Nephron progenitor cell (in vitro differentiated cells): ENCODE data around the gene C17orf113.

Experiments used
- DNase-seq: peaks from one replicate; pipeline ENCODE4 v3.0.0; 2021
- H3K27ac Mint-ChIP-seq: 2 replicates; pipeline ENCODE4 v1.8.0; 2021; ENCODE audit warnings: mild to moderate bottlenecking, moderate library complexity, mixed read lengths
- H3K27me3 Mint-ChIP-seq: 2 replicates; pipeline ENCODE4 v1.8.0; 2021; ENCODE audit warnings: mild to moderate bottlenecking, low read depth, mixed read lengths; ENCODE audit not compliant: poor library complexity
- H3K36me3 Mint-ChIP-seq: 2 replicates; pipeline ENCODE4 v1.8.0; 2021; ENCODE audit warnings: low read depth, mixed read lengths
- H3K4me1 Mint-ChIP-seq: 2 replicates; pipeline ENCODE4 v1.8.0; 2021; ENCODE audit warnings: mixed read lengths
- H3K4me3 Mint-ChIP-seq: 2 replicates; pipeline ENCODE4 v1.8.0; 2021; ENCODE audit warnings: mild to moderate bottlenecking, moderate library complexity, mixed read lengths
- H3K9me3 Mint-ChIP-seq: 2 replicates; pipeline ENCODE4 v1.8.0; 2021; ENCODE audit warnings: mild to moderate bottlenecking, moderate library complexity, mixed read lengths
- TF ChIP-seq, protein P1 (sequence below): fragments of 200-600 bp; sonication (generic); IDR thresholded peaks from 2 replicates; pipeline ENCODE4 v1.5.0; 2021; ENCODE audit warnings: antibody characterized with exemption

Gene C17orf113

DNA sequence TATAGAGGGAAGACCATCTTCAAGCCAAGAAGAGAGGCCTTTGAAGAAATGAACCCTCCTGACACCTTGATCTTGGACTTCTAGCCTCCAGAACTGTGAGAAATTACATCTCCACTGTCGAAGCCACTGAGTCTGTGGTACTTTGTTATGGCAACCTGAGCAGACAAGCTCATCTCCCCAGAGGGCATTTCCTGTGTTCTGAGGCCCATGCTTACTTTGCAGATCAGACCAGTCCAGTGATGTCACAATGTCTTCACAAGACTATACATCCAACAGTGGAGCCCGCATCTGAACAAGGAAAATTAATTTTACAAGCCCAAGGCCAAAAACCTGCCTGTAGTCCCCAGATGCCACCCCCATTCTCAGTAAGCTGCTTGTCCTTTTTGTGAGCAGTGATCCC is 14.8 kb upstream of the C17orf113 start:
- Mint-ChIP-seq H3K27me3 (peaks cover 18% of the 10 kb centered on the region), H3K4me1 (peaks cover 60% of the 10 kb centered on the region), H3K4me3 (no peak overlapping the region), H3K27ac (no peak overlapping the region), H3K9me3 (no peaks in the 10 kb centered on the region), H3K36me3 (no peaks in the 10 kb centered on the region)
- TF ChIP-seq, protein P1, sequence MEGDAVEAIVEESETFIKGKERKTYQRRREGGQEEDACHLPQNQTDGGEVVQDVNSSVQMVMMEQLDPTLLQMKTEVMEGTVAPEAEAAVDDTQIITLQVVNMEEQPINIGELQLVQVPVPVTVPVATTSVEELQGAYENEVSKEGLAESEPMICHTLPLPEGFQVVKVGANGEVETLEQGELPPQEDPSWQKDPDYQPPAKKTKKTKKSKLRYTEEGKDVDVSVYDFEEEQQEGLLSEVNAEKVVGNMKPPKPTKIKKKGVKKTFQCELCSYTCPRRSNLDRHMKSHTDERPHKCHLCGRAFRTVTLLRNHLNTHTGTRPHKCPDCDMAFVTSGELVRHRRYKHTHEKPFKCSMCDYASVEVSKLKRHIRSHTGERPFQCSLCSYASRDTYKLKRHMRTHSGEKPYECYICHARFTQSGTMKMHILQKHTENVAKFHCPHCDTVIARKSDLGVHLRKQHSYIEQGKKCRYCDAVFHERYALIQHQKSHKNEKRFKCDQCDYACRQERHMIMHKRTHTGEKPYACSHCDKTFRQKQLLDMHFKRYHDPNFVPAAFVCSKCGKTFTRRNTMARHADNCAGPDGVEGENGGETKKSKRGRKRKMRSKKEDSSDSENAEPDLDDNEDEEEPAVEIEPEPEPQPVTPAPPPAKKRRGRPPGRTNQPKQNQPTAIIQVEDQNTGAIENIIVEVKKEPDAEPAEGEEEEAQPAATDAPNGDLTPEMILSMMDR: no peak
- no peak for DNase-seq

GRCh38 chr17:42062681-42063080 is 12.3 kb upstream of the C17orf113 start:
- no peaks in the 10 kb centered on the region for H3K36me3 Mint-ChIP-seq
- no peak overlapping the region for H3K27ac Mint-ChIP-seq
- TF ChIP-seq, protein P1: no peak
- no peaks in the 10 kb centered on the region for H3K9me3 Mint-ChIP-seq
- DNase-seq: no peak
- H3K4me1 Mint-ChIP-seq: peaks cover 68% of the 10 kb centered on the region
- H3K4me3 Mint-ChIP-seq: no peak overlapping the region
- H3K27me3 Mint-ChIP-seq: peaks cover 14% of the 10 kb centered on the region

GRCh38 chr17:42061646-42062487 is 11.5 kb upstream of the C17orf113 start:
- TF ChIP-seq, protein P1: no peak
- no peaks in the 10 kb centered on the region for H3K9me3 Mint-ChIP-seq
- DNase-seq: no peak
- H3K4me3 Mint-ChIP-seq: peak overlapping the region; percentile 40
- peaks cover 69% of the 10 kb centered on the region for H3K4me1 Mint-ChIP-seq
- H3K27me3 Mint-ChIP-seq: peaks cover 14% of the 10 kb centered on the region
- no peaks in the 10 kb centered on the region for H3K36me3 Mint-ChIP-seq
- no peak overlapping the region for H3K27ac Mint-ChIP-seq

DNA sequence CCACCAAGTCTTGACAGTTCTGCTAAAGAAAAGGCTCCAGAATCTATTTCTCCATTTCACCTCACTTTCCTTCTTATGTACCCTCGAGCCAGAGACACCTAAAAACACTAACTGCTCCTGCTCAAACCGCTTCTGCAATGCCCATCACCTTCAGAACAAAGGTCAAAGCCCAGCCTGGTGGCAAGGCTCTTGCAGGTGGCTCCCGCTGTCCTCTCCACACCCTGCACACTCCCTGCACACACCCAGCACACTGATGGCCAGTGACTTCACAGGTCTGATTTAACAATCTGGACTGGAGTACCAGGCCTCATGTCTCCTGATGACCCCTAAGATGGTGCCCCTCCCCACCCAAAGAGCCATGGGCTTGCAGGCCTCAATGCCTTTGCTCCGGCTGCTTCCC is 9.8 kb upstream of the C17orf113 start:
- Mint-ChIP-seq H3K36me3 (no peaks in the 10 kb centered on the region), H3K27ac (peak overlapping the region; percentile 80), H3K4me3 (no peak overlapping the region)

GRCh38 chr17:42059815-42060214 is 9.4 kb upstream of the C17orf113 start:
- Mint-ChIP-seq H3K4me3 (no peak overlapping the region), H3K27ac (peak overlapping the region; percentile 80), H3K27me3 (peaks cover 12% of the 10 kb centered on the region), H3K36me3 (no peaks in the 10 kb centered on the region), H3K9me3 (no peaks in the 10 kb centered on the region), H3K4me1 (peaks cover 84% of the 10 kb centered on the region)
- TF ChIP-seq, protein P1: no peak
- DNase-seq: no peak

More for the DNA sequence above, 9.8 kb upstream of the C17orf113 start:
- TF ChIP-seq, protein P1: no peak
- peaks cover 8% of the 10 kb centered on the region for H3K27me3 Mint-ChIP-seq
- peaks cover 84% of the 10 kb centered on the region for H3K4me1 Mint-ChIP-seq
- no peak for DNase-seq
- no peaks in the 10 kb centered on the region for H3K9me3 Mint-ChIP-seq

GRCh38 chr17:42058063-42058462 is 7.7 kb upstream of the C17orf113 start:
- TF ChIP-seq, protein P1: no peak
- Mint-ChIP-seq H3K36me3 (no peaks in the 10 kb centered on the region), H3K27ac (no peak overlapping the region), H3K27me3 (peaks cover 8% of the 10 kb centered on the region), H3K4me3 (no peak overlapping the region), H3K4me1 (peaks cover 88% of the 10 kb centered on the region), H3K9me3 (no peaks in the 10 kb centered on the region)
- no peak for DNase-seq
